Measurements from ENCODE around the gene MED12L.

MED12L gene

GRCh38 chr3:151155409-151156128 lies 70.1 kb downstream of the MED12L start:
- TF ChIP-seq, protein P1, sequence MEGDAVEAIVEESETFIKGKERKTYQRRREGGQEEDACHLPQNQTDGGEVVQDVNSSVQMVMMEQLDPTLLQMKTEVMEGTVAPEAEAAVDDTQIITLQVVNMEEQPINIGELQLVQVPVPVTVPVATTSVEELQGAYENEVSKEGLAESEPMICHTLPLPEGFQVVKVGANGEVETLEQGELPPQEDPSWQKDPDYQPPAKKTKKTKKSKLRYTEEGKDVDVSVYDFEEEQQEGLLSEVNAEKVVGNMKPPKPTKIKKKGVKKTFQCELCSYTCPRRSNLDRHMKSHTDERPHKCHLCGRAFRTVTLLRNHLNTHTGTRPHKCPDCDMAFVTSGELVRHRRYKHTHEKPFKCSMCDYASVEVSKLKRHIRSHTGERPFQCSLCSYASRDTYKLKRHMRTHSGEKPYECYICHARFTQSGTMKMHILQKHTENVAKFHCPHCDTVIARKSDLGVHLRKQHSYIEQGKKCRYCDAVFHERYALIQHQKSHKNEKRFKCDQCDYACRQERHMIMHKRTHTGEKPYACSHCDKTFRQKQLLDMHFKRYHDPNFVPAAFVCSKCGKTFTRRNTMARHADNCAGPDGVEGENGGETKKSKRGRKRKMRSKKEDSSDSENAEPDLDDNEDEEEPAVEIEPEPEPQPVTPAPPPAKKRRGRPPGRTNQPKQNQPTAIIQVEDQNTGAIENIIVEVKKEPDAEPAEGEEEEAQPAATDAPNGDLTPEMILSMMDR (IDR thresholded peaks at IDR 0.05; ENCODE audit: insufficient read depth, low read depth, low read length, missing control alignments), result no peak
- DNase-seq (ENCODE audit: low read depth), result no peak
- H3K4me3 ChIP-seq (ENCODE audit: low read length), result no peak overlapping the region

GRCh38 chr3:151156618-151157216 lies 71.3 kb downstream of the MED12L start:
- TF ChIP-seq, protein P1 (IDR thresholded peaks at IDR 0.05; ENCODE audit: insufficient read depth, low read depth, low read length, missing control alignments), result peak; percentile 64
- H3K4me3 ChIP-seq (ENCODE audit: low read length), result no peak overlapping the region
- DNase-seq (ENCODE audit: low read depth), result peak; percentile 80

DNA sequence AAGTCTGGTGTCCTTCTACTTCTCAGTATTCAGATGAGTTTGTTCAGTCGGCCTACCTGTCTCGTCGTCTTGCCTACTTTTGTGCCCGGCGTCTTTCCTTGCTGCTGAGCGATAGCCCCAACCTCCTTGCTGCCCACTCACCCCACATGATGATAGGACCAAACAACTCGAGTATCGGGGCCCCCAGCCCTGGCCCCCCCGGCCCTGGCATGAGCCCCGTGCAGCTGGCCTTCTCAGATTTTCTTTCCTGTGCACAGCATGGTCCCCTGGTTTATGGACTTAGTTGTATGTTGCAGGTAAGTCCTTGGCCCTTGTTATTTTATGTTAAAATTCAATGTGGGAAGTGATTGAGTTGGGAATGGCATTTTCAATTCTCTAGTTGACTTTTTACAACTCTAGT lies 74.3 kb downstream of the MED12L start:
- no peak for DNase-seq (ENCODE audit: low read depth)
- TF ChIP-seq, protein P1 (IDR thresholded peaks at IDR 0.05; ENCODE audit: insufficient read depth, low read depth, low read length, missing control alignments), result no peak
- no peak overlapping the region for H3K4me3 ChIP-seq (ENCODE audit: low read length)

GRCh38 chr3:151165226-151165625 lies 79.8 kb downstream of the MED12L start:
- H3K4me3 ChIP-seq (ENCODE audit: low read length), result no peak overlapping the region
- TF ChIP-seq, protein P1 (IDR thresholded peaks at IDR 0.05; ENCODE audit: insufficient read depth, low read depth, low read length, missing control alignments), result no peak
- no peak for DNase-seq (ENCODE audit: low read depth)

- DNase-seq (ENCODE audit: low read depth), result peak; percentile 6
- H3K4me3 ChIP-seq (ENCODE audit: low read length), result no peak overlapping the region
- TF ChIP-seq, protein P1 (IDR thresholded peaks at IDR 0.05; ENCODE audit: insufficient read depth, low read depth, low read length, missing control alignments), result no peak
Measured at GRCh38 chr3:151166161-151166560, 80.7 kb downstream of the MED12L start.

DNA sequence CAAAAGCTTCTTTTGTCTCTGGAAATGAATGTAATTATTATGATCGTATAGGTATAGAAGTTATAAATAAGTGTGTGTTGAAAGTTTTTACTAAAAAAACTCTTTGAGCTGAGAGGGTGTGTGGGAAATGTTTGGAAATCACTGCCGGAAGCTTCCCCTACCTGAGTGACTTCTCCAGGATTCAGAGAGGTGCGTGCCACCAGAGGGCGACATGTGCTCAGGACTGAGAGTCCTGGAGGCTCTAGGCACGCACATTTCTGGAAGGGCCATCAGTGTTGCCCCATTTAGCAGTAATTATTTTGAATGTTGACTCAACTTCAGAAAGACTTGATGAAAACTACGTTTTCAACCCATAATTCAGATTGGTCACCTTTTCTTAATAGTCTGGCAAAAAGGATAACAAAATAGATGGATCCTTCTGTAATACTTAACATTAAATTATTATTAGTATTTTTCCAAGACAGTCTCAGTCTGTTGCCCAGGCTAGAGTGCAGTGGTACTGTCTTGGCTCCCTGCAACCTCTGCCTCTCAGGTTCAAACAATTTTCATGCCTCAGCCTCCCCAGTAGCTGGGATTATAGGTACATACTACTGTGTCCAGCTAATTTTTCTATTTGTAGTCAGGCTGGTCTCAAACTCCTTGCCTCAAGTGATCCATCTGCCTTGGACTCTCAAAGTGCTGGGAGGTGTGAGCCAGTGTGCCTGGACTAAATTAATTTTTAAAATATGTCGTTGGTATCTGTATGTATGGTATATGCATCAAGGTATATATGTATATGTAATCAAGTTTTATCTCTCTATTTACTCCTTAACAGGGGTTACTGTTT lies 83.0 kb downstream of the MED12L start:
- no peak overlapping the region for H3K4me3 ChIP-seq (ENCODE audit: low read length)
- peak; percentile 74 for DNase-seq (ENCODE audit: low read depth)
- TF ChIP-seq, protein P1 (IDR thresholded peaks at IDR 0.05; ENCODE audit: insufficient read depth, low read depth, low read length, missing control alignments), result peak; percentile 95

Measured in epithelial cell of esophagus (primary cell).